DND-41 (cell line): Measurements from ENCODE around the gene DPF3.

Source experiments
- ATAC-seq: fragments of 200-7000 bp; cut with Tn5 transposase; 3 replicates; pipeline ENCODE4 v1.9.1; 2021; ENCODE audit warnings: low read depth; ENCODE audit not compliant: insufficient read depth
- DNase-seq: peaks from one replicate; pipeline ENCODE4 v3.0.0-alpha.2; 2020
- H2AFZ ChIP-seq: 2 replicates; pipeline ENCODE4 v1.6.0; 2012; ENCODE audit warnings: low read depth, low read length
- H3K27ac ChIP-seq: 2 replicates; pipeline ENCODE4 v1.5.1; 2012; ENCODE audit warnings: low read length, inconsistent platforms
- H3K27me3 ChIP-seq: fragments of 200-600 bp; sonication (generic); 2 replicates; pipeline ENCODE4 v1.6.0; 2012; ENCODE audit warnings: low read length, mild to moderate bottlenecking, inconsistent platforms; ENCODE audit not compliant: insufficient read depth, poor library complexity
- H3K36me3 ChIP-seq: 2 replicates; pipeline ENCODE4 v1.5.1; 2012; ENCODE audit warnings: low read length, inconsistent platforms; ENCODE audit not compliant: insufficient read depth
- H3K4me1 ChIP-seq: 2 replicates; pipeline ENCODE4 v1.5.1; 2012; ENCODE audit warnings: mild to moderate bottlenecking, low read length; ENCODE audit not compliant: insufficient read depth
- H3K4me2 ChIP-seq: 2 replicates; pipeline ENCODE4 v1.6.0; 2012; ENCODE audit warnings: mild to moderate bottlenecking, moderate library complexity, low read length, inconsistent platforms; ENCODE audit not compliant: insufficient read depth
- H3K4me3 ChIP-seq, 2 experiments: fragments of 200-600 bp in 1 of 2; shearing (Covaris generic) in 1 of 2; 2 replicates each; pipeline ENCODE4 v1.5.1; 2012 to 2016; ENCODE audit warnings: inconsistent platforms in 2 of 2, low read length in 2 of 2, mild to moderate bottlenecking in 2 of 2, low read depth in 1 of 2, moderate library complexity in 1 of 2
- H3K79me2 ChIP-seq: 2 replicates; pipeline ENCODE4 v1.6.0; 2012; ENCODE audit warnings: low read length, inconsistent platforms; ENCODE audit not compliant: insufficient read depth
- H3K9ac ChIP-seq: 2 replicates; pipeline ENCODE4 v1.6.0; 2012; ENCODE audit warnings: low read depth, mild to moderate bottlenecking, inconsistent platforms, low read length, moderate library complexity
- H3K9me3 ChIP-seq: 2 replicates; pipeline ENCODE4 v1.5.1; 2012; ENCODE audit warnings: low read length, moderate library complexity, mild to moderate bottlenecking, inconsistent platforms; ENCODE audit not compliant: insufficient read depth, severe bottlenecking
- H4K20me1 ChIP-seq: 2 replicates; pipeline ENCODE4 v1.6.0; 2012; ENCODE audit warnings: low read length; ENCODE audit not compliant: insufficient read depth
- CTCF ChIP-seq: IDR thresholded peaks from 2 replicates; pipeline ENCODE4 v1.5.1; 2012; ENCODE audit warnings: borderline replicate concordance, low read length, moderate library complexity, mild to moderate bottlenecking; ENCODE audit not compliant: poor library complexity, severe bottlenecking; ENCODE audit errors: extremely low read depth
- EZH2 ChIP-seq: IDR thresholded peaks from 3 replicates; pipeline ENCODE4 v1.6.1; 2012; ENCODE audit warnings: borderline replicate concordance, low read depth, mild to moderate bottlenecking, moderate library complexity, low read length, inconsistent platforms; ENCODE audit not compliant: severe bottlenecking

The DPF3 gene

DNA sequence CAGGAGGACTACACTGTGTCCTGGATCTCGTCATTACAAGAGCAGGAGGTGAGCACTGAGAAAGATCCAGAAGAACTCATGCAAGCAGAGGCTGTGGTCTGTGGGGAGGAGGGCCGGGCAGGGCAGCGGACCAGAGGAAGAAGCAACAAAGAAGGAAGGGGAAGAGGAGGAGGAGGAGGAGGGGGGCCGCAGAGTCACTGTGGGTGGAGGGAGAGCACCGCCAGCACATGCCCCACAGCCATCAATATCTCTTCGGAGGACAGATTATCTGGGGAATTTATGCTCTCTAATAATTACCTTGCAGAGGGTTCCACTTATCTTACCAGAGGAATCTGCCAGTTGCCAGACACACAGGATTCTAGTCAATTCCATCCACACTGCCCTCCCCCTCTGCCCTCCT lies 105.6 kb downstream of the DPF3 start:
- DNase-seq (no peak), ATAC-seq (no peak)
- Histone ChIP-seq H3K4me1 (no peaks in the 10 kb centered on the region), H3K9me3 (no peaks in the 10 kb centered on the region), H3K36me3 (no peaks in the 10 kb centered on the region), H3K79me2 (no peaks in the 10 kb centered on the region), H3K9ac (no peak overlapping the region), H3K4me3 (no peak overlapping the region), H3K27me3 (no peaks in the 10 kb centered on the region), H2AFZ (no peak overlapping the region), H3K4me2 (no peak overlapping the region), H4K20me1 (no peaks in the 10 kb centered on the region), H3K27ac (no peak overlapping the region)
- TF ChIP-seq CTCF (no peak), EZH2 (no peak)

DNA sequence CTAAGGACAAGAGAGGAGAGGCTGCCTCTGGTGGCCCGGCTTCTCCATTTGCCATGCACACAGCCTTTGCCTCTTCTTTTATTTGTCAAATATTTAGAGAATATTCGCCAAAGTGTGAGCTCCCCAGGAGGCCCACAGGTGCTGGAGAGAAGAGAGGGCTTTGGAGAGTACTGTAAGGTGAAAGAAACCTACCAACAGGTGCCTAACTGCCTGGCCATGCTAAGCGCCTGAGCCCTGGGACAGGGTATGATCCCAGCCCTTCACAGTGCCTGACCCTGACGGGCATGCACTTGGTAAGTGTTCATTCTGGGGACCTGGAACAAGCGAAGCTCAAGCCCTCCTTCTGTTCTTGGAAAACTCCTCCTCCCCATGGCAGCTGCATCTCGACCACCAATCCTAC lies 106.1 kb downstream of the DPF3 start:
- Histone ChIP-seq H3K4me2 (no peak overlapping the region), H3K4me3 (no peak overlapping the region), H3K9me3 (no peaks in the 10 kb centered on the region), H3K79me2 (no peaks in the 10 kb centered on the region), H3K27ac (no peak overlapping the region), H2AFZ (no peak overlapping the region), H3K9ac (no peak overlapping the region), H4K20me1 (no peaks in the 10 kb centered on the region), H3K27me3 (no peaks in the 10 kb centered on the region), H3K36me3 (no peaks in the 10 kb centered on the region), H3K4me1 (no peaks in the 10 kb centered on the region)
- TF ChIP-seq EZH2, result no peak
- no peak for TF ChIP-seq CTCF
- DNase-seq (no peak), ATAC-seq (no peak)

DNA sequence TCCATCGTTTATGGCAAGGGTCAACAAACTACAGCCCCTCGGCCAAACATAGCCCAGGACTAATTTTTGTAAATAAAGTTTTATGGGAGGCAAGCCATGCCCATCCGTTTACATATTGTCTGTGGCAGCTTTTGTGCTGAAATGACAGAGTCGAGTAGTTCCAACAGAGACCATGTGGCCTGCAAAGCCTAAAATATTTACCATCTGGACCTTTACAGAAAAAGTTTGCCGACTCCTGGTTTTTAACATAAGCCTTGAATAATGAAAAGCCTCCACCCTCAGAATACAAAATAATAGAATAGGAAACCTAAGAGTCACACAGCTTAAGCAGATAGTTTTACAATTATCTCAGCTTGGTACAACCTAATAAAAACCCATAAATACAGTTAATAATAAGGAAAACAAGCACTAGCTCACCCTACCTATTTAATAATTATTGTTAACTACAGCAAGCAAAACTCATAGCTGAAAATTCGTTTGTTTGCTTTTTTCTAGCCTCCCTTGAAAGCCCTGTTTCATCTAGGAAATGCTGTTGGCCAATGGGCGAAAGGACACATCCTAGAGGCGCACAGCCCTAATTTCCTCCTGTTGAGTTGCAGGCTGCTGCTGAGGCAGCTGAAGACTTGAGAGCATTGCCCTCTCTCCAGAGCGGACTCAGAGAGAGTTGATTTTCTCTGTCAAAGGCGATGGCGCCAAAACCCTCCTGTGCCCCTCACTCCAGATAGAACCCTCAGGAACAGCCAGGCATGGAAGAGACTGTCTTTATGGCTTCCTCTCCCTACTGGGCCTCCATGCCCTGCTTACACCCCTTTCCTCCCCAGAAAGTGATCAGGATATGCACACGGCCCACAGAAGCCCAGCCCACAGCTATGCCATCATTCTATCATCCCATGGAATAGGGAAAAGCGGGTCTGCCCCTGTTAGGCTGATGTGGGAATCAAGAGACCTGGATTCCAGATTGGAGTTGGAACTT lies 107.2 kb downstream of the DPF3 start:
- no peak overlapping the region for H3K4me2 ChIP-seq
- H3K79me2 ChIP-seq, result no peaks in the 10 kb centered on the region
- no peak for TF ChIP-seq EZH2
- no peak for TF ChIP-seq CTCF
- no peaks in the 10 kb centered on the region for H3K27me3 ChIP-seq
- H4K20me1 ChIP-seq, result no peaks in the 10 kb centered on the region
- H2AFZ ChIP-seq, result no peak overlapping the region
- DNase-seq (no peak), ATAC-seq (no peak)
- H3K27ac ChIP-seq, result no peak overlapping the region
- no peaks in the 10 kb centered on the region for H3K4me1 ChIP-seq
- H3K9ac ChIP-seq, result no peak overlapping the region
- H3K36me3 ChIP-seq, result no peaks in the 10 kb centered on the region
- H3K4me3 ChIP-seq, result no peak overlapping the region
- no peaks in the 10 kb centered on the region for H3K9me3 ChIP-seq
